Suprapubic skin (tissue), 4 donors: ENCODE results near the gene ARRB1.

ENCODE experiments used
- EP300 ChIP-seq: sonication (generic); formaldehyde crosslinking; IDR thresholded peaks from one replicate; pipeline ENCODE4 v1.6.1; 2017; ENCODE audit warnings: antibody characterized with exemption
- POLR2A ChIP-seq, 2 donors: fragments of 450-650 bp; IDR thresholded peaks; one replicate each; pipeline ENCODE4 v1.6.1; 2017; ENCODE audit warnings: antibody characterized with exemption in 2 of 2, mild to moderate bottlenecking in 2 of 2, moderate library complexity in 2 of 2
- POLR2AphosphoS5 ChIP-seq, 3 donors: sonication (generic); formaldehyde crosslinking; IDR thresholded peaks; one replicate each; pipeline ENCODE4 v1.6.1; 2017; ENCODE audit warnings: antibody characterized with exemption in 3 of 3
- TF ChIP-seq, protein P1 (sequence below), 2 donors: fragments of 200-600 bp in 1 of 2; fragments of 450-650 bp in 1 of 2; sonication (generic) in 1 of 2; IDR thresholded peaks; one replicate each; pipeline ENCODE4 v1.5.1; 2016 to 2019; ENCODE audit warnings: antibody characterized with exemption in 2 of 2, mild to moderate bottlenecking in 1 of 2, moderate library complexity in 1 of 2

DNA sequence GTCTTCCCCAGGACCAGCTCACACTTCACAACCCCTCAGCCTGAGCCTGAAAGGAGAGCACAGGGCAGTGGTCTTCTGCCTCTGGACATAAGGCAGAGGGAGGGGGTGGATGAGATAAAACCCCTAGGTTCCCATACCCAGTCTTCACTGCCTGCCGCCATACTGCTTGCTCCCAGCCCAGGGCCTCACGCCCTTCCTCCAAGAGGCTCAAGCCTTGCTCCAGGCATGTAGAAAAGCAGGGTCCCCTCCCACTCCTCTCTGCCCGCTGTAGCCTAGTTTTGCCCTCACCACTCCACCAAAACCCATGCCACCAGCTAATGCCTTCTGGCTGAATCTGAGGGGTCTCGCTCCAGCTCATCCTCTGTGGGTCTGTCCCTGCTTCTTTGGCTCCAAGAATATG, 5.2 kb downstream of the ARRB1 start:
- TF ChIP-seq, protein P1, sequence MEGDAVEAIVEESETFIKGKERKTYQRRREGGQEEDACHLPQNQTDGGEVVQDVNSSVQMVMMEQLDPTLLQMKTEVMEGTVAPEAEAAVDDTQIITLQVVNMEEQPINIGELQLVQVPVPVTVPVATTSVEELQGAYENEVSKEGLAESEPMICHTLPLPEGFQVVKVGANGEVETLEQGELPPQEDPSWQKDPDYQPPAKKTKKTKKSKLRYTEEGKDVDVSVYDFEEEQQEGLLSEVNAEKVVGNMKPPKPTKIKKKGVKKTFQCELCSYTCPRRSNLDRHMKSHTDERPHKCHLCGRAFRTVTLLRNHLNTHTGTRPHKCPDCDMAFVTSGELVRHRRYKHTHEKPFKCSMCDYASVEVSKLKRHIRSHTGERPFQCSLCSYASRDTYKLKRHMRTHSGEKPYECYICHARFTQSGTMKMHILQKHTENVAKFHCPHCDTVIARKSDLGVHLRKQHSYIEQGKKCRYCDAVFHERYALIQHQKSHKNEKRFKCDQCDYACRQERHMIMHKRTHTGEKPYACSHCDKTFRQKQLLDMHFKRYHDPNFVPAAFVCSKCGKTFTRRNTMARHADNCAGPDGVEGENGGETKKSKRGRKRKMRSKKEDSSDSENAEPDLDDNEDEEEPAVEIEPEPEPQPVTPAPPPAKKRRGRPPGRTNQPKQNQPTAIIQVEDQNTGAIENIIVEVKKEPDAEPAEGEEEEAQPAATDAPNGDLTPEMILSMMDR (IDR thresholded peaks at IDR 0.05): no peak
- no peak for TF ChIP-seq POLR2A (IDR thresholded peaks at IDR 0.05)
- no peak for TF ChIP-seq EP300
- no peak for TF ChIP-seq POLR2AphosphoS5 (IDR thresholded peaks at IDR 0.05)
